ENCODE results near the gene PRSS57.

The PRSS57 gene

GRCh38 chr19:640606-641189 lies 54.6 kb downstream of the PRSS57 start:
- TF ChIP-seq GATA1 (IDR thresholded peaks at IDR 0.05; ENCODE audit: low read depth, low read length): no peak
- TF ChIP-seq POLR2A (IDR thresholded peaks at IDR 0.05; ENCODE audit: low read length): no peak

GRCh38 chr19:640161-640558 lies 55.1 kb downstream of the PRSS57 start:
- DNase-seq: no peak
- no peak for TF ChIP-seq POLR2A (IDR thresholded peaks at IDR 0.05; ENCODE audit: low read length)
- TF ChIP-seq GATA1 (IDR thresholded peaks at IDR 0.05; ENCODE audit: low read depth, low read length): no peak

More at GRCh38 chr19:640606-641189, 54.6 kb downstream of the PRSS57 start:
- DNase-seq: no peak

- DNase-seq: peak; percentile 93 to 97
- TF ChIP-seq POLR2A (IDR thresholded peaks at IDR 0.05; ENCODE audit: low read length): no peak
- TF ChIP-seq GATA1 (IDR thresholded peaks at IDR 0.05; ENCODE audit: low read depth, low read length): no peak
Observed at GRCh38 chr19:639253-640160, 55.7 kb downstream of the PRSS57 start, which contains the start of gene FGF22. Gene FGF22 (plus strand): TSS chr19:639879. CDS start chr19:639926, 47 bp downstream.

GRCh38 chr19:638906-639252 lies 56.4 kb downstream of the PRSS57 start:
- TF ChIP-seq POLR2A (IDR thresholded peaks at IDR 0.05; ENCODE audit: low read length) (no peak), GATA1 (IDR thresholded peaks at IDR 0.05; ENCODE audit: low read depth, low read length) (no peak)
- no peak for DNase-seq

Measured in erythroblast (primary cell).